Effector memory CD8-positive, alpha-beta T cell (primary cell): Measurements from ENCODE around the gene SDK1.
"Not testable (repeated sequence)": the region's sequence is repeated elsewhere in the genome, so short reads cannot be mapped to it uniquely, and the experiment has no call there.

ENCODE experiments used
- ATAC-seq: fragments of 150-1000 bp; cut with Tn5 transposase; replicated peaks from 2 replicates; pipeline ENCODE4 v1.10.0; 2021; ENCODE audit warnings: mild to moderate bottlenecking, moderate library complexity
- DNase-seq, 3 experiments: peaks; one replicate each; pipeline ENCODE4 v3.0.0; 2021
- H3K27ac Mint-ChIP-seq, 2 donors: one replicate each; pipeline ENCODE4 v1.8.0; 2022; ENCODE audit warnings: mild to moderate bottlenecking in 2 of 2, mixed read lengths in 2 of 2, moderate library complexity in 2 of 2
- H3K27me3 Mint-ChIP-seq, 2 donors: one replicate each; pipeline ENCODE4 v1.8.0; 2022; ENCODE audit warnings: mixed read lengths in 2 of 2
- H3K36me3 Mint-ChIP-seq: one replicate; pipeline ENCODE4 v1.8.0; 2022; ENCODE audit warnings: mild to moderate bottlenecking, moderate library complexity, mixed read lengths; ENCODE audit not compliant: insufficient read depth
- H3K4me1 Mint-ChIP-seq, 2 donors: one replicate each; pipeline ENCODE4 v1.8.0; 2022; ENCODE audit warnings: low read depth in 2 of 2, mixed read lengths in 2 of 2
- H3K4me3 Mint-ChIP-seq, 2 donors: one replicate each; pipeline ENCODE4 v1.8.0; 2022; ENCODE audit warnings: mild to moderate bottlenecking in 2 of 2, mixed read lengths in 2 of 2, moderate library complexity in 2 of 2
- H3K9me3 Mint-ChIP-seq, 2 donors: one replicate each; pipeline ENCODE4 v1.8.0; 2022; ENCODE audit warnings: mixed read lengths in 2 of 2

Gene SDK1

DNA sequence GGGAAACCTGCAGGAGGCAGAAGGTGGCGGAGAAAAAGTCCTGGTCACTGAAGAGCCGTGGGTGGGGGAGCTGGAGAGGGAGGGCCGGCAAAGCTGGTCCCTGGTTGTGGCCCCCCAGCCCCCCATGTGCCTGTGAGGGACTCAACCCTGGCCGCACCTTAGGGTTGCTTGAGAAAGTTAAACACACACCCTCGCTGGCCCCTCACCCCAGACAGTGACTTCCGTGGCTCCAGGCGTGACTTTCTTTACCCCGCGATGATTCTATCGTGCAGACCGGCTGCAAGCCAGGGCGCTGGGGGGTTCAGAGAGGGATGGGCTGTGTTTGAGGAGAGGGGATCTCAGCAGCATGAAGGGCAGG, 933.4 kb downstream of the SDK1 start:
- Mint-ChIP-seq H3K9me3 (no peaks in the 10 kb centered on the region), H3K27ac (no peak overlapping the region), H3K4me1 (no peaks in the 10 kb centered on the region), H3K4me3 (no peak overlapping the region), H3K36me3 (no peaks in the 10 kb centered on the region), H3K27me3 (peaks cover 7 to 9% of the 10 kb centered on the region in 2 donors)
- DNase-seq = no peak
- ATAC-seq = no peak

DNA sequence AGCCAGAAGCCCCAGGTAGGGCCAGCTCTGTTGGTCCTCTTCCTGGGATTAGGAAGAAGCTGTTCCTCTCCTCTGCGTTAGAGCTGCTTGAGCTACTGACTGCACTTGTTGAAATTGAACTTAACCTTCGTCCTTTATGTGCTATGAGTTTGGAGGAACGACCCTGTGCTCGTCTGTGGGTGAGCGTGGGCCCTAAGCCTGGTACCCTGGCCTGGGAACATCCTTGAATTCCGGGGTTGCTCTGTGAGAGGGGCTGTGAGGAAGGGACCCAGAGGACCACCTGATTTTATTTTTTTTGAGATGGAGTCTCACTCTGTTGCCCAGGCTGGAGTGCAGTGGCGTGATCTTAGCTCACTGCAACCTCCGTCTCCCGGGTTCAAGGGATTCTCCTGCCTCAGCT, 933.8 kb downstream of the SDK1 start:
- Mint-ChIP-seq H3K9me3 (no peaks in the 10 kb centered on the region), H3K27me3 (peaks cover 8 to 9% of the 10 kb centered on the region in 2 donors), H3K4me3 (no peak overlapping the region), H3K36me3 (no peaks in the 10 kb centered on the region), H3K4me1 (no peaks in the 10 kb centered on the region), H3K27ac (no peak overlapping the region)
- ATAC-seq = no peak
- DNase-seq = no peak

DNA sequence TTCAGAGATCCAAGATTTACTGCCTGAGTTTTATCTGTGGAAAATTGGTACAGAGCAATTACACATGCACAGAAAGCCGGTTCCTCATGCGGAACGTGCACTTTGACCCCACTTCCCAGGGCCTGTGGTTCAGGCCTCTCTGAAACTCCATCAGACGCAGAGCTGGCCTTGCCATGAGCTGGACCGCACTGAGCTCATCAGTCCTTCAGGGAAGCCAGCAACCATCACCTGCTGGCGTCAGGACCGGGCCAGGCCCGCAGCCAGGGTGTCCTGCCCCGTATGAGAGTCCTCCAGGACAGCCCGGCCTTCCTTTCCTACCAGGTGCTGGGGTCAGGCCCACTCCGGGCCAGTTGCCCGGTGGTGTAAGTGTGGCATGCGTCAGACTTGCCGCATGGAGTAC, 934.5 kb downstream of the SDK1 start:
- H3K36me3 Mint-ChIP-seq = no peaks in the 10 kb centered on the region
- H3K27me3 Mint-ChIP-seq = peaks cover 9 to 15% of the 10 kb centered on the region in 2 donors
- no peak overlapping the region for H3K4me3 Mint-ChIP-seq
- no peak overlapping the region for H3K27ac Mint-ChIP-seq
- no peak for ATAC-seq
- no peaks in the 10 kb centered on the region for H3K9me3 Mint-ChIP-seq
- DNase-seq = no peak
- H3K4me1 Mint-ChIP-seq = peaks cover 0 to 2% of the 10 kb centered on the region in 2 donors

GRCh38 chr7:4236389-4236788, 935.3 kb downstream of the SDK1 start:
- peaks cover 9 to 17% of the 10 kb centered on the region in 2 donors for H3K27me3 Mint-ChIP-seq
- no peaks in the 10 kb centered on the region for H3K9me3 Mint-ChIP-seq
- H3K4me3 Mint-ChIP-seq = no peak overlapping the region
- ATAC-seq (no peak), DNase-seq (no peak)
- peaks cover 0 to 4% of the 10 kb centered on the region in 2 donors for H3K4me1 Mint-ChIP-seq
- H3K36me3 Mint-ChIP-seq = no peaks in the 10 kb centered on the region
- no peak overlapping the region for H3K27ac Mint-ChIP-seq

DNA sequence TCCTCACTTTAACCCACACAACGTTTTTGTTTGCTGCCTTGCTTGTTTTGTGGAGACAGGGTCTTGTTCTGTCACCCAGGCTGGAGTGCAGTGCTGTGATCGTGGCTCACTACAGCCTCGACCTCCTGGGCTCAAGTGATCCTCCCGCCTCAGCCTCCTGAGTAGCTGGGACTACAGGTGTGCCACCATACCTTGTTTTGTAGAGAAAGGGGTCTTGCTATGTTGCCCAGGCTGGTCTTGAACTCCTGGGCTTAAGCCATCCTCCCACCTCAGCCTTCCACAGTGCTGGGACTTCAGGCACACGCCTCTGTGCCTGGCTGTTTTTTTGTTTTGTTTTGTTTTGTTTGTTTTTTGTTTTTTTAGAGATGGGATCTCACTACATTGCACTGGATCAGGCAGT, 935.8 kb downstream of the SDK1 start:
- not testable (repeated sequence) for H3K4me3 Mint-ChIP-seq, DNase-seq, H3K36me3 Mint-ChIP-seq, H3K4me1 Mint-ChIP-seq, H3K9me3 Mint-ChIP-seq, ATAC-seq, H3K27ac Mint-ChIP-seq
- peaks cover 9 to 17% of the 10 kb centered on the region in 2 donors for H3K27me3 Mint-ChIP-seq

DNA sequence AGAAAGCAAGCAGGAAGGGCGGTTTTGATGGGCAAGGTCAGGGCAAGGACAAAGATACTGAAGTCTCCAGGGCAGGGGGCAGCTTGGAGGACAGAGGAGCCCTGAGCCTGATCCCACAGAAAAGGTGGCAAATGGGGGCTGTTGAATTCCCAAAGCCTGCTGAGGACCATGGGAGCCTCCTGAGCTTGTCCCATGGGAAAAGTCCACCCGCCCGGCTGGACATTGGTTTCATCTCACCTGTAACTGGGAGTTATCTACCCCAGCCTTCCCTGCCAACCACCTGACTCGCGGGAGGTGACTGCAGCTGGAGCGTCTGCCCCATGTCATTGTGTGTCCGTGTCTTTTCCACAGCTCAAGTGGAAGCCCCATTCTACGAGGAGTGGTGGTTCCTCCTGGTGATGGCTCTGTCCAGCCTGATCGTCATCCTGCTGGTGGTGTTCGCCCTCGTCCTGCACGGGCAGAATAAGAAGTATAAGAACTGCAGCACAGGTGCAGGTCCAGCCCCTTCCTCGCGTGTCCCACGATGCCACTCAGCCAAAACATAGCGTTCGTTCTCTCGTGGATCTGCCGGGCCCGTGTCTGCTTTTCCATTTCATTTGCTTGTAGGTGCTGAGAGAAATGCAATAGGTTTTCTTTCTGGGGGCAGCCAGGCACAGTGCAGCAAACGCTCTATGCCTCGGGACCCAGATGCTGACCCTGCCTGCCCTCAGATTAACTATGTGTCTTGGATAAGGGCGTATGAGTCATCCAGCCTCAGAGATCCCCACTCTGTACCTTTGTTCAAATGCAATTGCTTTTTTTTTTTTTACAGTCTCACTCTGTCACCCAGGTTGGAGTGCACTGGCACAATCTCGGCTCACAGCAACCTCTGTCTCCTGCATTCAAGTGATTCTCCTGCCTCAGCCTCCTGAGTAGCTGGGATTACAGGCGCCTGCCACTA, 936.5 kb downstream of the SDK1 start:
- Mint-ChIP-seq H3K36me3 (no peaks in the 10 kb centered on the region), H3K4me3 (no peak overlapping the region), H3K27me3 (peaks cover 9 to 17% of the 10 kb centered on the region in 2 donors), H3K4me1 (peaks cover 0 to 4% of the 10 kb centered on the region in 2 donors), H3K27ac (no peak overlapping the region), H3K9me3 (no peaks in the 10 kb centered on the region)
- ATAC-seq (no peak), DNase-seq (no peak)

DNA sequence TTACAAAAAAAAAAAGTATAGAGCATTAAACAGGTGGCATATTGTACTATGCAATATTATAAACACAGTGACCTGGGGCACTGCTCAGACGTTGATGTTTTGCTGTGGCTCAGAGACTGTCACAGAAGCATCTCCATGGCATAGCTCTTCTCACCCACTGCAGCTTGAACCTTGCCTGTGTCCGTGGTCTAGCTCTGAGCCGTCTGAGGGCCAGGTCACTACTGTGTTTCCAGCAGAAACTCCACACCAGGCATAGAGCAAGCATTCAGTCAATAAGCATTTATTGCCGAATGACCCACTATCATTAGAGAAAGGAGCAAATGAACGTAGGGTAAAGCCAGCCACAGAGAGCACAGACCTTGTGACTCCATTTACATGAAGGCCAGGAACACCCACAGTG, 937.8 kb downstream of the SDK1 start:
- DNase-seq = no peak
- H3K4me1 Mint-ChIP-seq = peaks cover 0 to 4% of the 10 kb centered on the region in 2 donors

DNA sequence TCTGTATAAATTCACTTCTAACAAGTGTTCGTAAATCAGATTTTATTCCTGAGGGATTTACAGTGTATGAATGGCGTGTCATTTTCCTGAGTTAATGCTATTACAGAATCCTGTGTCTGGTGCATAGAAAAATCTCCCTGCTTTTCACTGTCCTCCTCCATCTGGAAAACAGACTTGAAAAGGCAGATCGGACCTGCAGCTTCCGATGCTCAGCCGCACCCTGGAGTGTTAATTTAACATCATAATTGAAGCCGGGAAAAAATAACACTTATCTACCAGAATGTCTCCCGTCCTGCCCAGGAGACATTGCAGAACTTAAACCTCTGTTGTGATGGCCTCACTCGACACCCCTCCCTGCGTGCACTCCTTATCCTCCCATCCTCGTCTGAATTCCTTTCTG, 939.0 kb downstream of the SDK1 start:
- Mint-ChIP-seq H3K4me1 (peaks cover 0 to 4% of the 10 kb centered on the region in 2 donors), H3K9me3 (no peaks in the 10 kb centered on the region), H3K27ac (no peak overlapping the region), H3K36me3 (no peaks in the 10 kb centered on the region), H3K27me3 (peaks cover 9 to 17% of the 10 kb centered on the region in 2 donors), H3K4me3 (no peak overlapping the region)
- ATAC-seq (no peak), DNase-seq (no peak)

More for the DNA sequence above, 937.8 kb downstream of the SDK1 start:
- Mint-ChIP-seq H3K27ac (no peak overlapping the region), H3K4me3 (no peak overlapping the region), H3K27me3 (peaks cover 9 to 17% of the 10 kb centered on the region in 2 donors), H3K36me3 (no peaks in the 10 kb centered on the region), H3K9me3 (no peaks in the 10 kb centered on the region)
- no peak for ATAC-seq

DNA sequence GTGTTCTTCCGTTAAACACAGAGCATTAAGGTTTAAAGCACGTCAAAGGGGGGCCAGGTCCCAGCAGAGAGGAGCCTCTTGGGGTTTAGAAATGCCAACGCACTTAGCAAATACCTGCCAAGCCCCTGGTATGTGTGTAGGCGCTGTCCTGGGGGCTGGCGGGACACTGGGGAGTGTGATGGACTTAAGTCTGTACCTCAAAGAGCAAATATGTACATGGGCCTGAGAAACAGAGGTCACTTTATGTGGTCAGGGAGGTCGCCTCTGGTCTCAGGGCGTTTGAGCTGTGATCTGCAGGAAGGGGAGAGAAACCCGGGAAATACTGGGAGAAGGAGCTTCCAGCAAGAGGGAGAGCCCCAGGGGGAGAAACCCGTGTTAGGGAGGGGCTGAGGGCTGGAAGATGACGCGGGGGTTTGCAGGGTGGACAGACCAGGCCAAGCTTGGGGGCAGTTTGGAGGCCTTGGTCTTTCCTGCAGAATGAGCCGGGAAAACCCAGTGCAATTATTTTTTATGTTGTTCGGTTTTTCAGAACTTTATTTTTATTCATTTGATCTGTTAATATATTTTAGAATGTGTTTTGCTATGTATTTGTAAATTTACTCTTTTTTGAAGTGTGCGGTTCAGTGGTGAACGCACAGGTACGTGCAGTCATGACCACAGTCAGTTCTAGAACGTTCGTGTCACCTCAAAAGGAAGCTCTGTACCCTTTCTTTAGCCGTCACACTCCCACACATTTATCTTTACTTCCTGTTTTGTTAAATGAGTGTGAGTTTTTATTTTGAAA, 939.7 kb downstream of the SDK1 start:
- peaks cover 9 to 17% of the 10 kb centered on the region in 2 donors for H3K27me3 Mint-ChIP-seq
- H3K27ac Mint-ChIP-seq = no peak overlapping the region
- no peaks in the 10 kb centered on the region for H3K9me3 Mint-ChIP-seq
- DNase-seq = no peak
- H3K4me3 Mint-ChIP-seq = no peak overlapping the region
- peaks cover 0 to 4% of the 10 kb centered on the region in 2 donors for H3K4me1 Mint-ChIP-seq
- H3K36me3 Mint-ChIP-seq = no peaks in the 10 kb centered on the region
- no peak for ATAC-seq

DNA sequence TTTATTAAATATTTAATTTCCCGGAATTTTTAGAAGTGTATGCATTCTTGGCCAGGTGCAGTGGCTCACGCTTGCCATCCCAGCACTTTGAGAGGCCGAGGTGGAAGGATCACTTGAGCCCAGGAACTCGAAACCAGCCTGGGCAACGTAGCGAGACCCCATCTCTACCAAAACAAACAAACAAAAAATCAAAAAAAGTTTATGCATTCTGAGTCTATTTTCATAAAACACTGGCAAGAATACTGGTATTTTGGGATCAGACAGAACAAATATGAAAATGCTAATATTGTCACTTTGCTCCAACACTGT, 940.2 kb downstream of the SDK1 start:
- peaks cover 5 to 17% of the 10 kb centered on the region in 2 donors for H3K27me3 Mint-ChIP-seq
- H3K27ac Mint-ChIP-seq = no peak overlapping the region
- H3K4me3 Mint-ChIP-seq = no peak overlapping the region
- no peak for DNase-seq
- ATAC-seq = no peak
- peaks cover 0 to 4% of the 10 kb centered on the region in 2 donors for H3K4me1 Mint-ChIP-seq
- no peaks in the 10 kb centered on the region for H3K36me3 Mint-ChIP-seq
- no peaks in the 10 kb centered on the region for H3K9me3 Mint-ChIP-seq

DNA sequence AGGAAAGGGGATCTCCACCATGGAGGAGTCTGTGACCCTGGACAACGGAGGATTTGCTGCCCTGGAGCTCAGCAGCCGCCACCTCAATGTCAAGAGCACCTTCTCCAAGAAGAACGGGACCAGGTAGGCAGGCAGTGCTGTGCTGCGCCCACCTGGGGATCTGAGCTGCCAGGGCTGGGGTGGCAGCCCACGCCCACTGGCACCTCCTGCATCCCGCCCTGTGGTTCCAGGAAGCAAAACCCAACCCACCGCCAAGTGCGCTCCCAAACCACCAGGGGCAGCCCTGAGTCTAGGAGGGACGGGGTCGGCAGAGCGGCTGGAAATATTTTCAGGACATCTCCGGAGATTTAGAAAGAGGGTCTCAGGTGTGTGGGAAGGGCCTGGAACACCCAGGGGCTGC, 940.7 kb downstream of the SDK1 start:
- ATAC-seq (no peak), DNase-seq (no peak)
- no peaks in the 10 kb centered on the region for H3K9me3 Mint-ChIP-seq
- H3K4me3 Mint-ChIP-seq = no peak overlapping the region
- no peaks in the 10 kb centered on the region for H3K36me3 Mint-ChIP-seq
- H3K27ac Mint-ChIP-seq = no peak overlapping the region
- H3K27me3 Mint-ChIP-seq = peaks cover 0 to 17% of the 10 kb centered on the region in 2 donors
- peaks cover 0 to 4% of the 10 kb centered on the region in 2 donors for H3K4me1 Mint-ChIP-seq

DNA sequence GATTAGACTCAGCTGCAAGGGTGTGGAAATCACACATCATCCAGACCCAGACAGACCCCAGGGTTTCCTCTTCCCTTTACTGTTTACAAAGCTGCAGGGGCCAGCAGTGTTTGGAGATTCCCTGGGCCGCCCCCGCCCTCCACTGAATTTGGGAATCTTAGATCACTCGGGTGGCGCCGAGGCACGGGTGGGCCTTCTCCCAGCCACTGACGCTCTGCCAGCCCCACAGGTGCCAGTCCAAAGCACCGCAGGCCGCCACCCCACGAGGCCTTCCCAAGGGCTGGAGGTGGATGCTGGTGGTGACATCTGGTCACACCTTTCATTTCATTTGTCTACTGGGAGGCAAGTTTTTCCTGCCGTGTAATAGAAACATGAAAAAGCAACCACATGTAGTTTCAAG, 941.7 kb downstream of the SDK1 start:
- DNase-seq = no peak
- peaks cover 0 to 17% of the 10 kb centered on the region in 2 donors for H3K27me3 Mint-ChIP-seq
- no peak overlapping the region for H3K27ac Mint-ChIP-seq
- no peak overlapping the region for H3K4me3 Mint-ChIP-seq
- H3K4me1 Mint-ChIP-seq = peaks cover 0 to 4% of the 10 kb centered on the region in 2 donors
- no peak for ATAC-seq
- H3K9me3 Mint-ChIP-seq = peaks cover 0 to under 1% of the 10 kb centered on the region in 2 donors
- no peaks in the 10 kb centered on the region for H3K36me3 Mint-ChIP-seq

DNA sequence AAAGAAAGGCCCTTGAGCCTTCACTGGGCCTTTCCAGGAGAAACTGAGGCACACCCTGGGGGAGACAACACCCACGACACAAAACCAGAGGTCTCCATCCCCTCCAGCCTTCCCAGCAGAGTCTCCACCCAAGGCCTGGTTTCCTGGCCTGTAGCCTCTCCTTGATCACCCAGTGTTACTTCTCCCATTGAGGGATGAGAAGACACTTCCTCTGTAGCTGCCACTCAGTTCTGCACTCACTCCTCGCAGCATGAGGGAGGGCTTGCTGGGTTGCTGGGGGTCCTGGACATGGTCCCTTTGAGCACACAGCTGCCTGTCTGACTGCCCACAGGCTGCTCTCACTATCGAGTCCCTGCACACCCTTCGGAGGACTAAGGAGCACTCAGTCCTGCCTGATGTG, 943.0 kb downstream of the SDK1 start:
- peaks cover 0 to 4% of the 10 kb centered on the region in 2 donors for H3K4me1 Mint-ChIP-seq
- no peaks in the 10 kb centered on the region for H3K36me3 Mint-ChIP-seq
- DNase-seq = no peak
- no peak overlapping the region for H3K4me3 Mint-ChIP-seq
- ATAC-seq = no peak
- peaks cover 7 to 10% of the 10 kb centered on the region in 2 donors for H3K9me3 Mint-ChIP-seq
- no peak overlapping the region for H3K27ac Mint-ChIP-seq
- H3K27me3 Mint-ChIP-seq = peaks cover 0 to 12% of the 10 kb centered on the region in 2 donors

DNA sequence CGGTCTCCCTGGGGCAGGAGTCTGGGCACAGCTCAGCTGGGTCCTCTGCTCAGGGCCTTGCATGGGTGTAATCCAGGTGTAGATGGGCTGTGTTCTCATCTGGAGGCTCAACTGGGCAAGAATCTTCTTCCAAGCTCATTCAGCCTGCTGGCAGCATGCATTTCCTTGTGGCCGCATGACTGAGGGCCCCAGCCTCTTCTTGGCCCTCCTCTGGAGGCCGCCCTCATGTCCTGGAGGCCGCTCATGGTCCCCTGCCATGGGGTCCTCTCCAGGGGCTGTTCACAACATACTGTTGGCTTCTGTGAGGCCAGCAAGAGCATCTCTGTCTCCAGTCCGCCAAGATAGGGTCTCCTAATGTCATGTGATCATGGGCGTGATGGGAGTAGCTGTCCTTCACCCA, 943.6 kb downstream of the SDK1 start:
- Mint-ChIP-seq H3K4me1 (peaks cover 0 to 4% of the 10 kb centered on the region in 2 donors), H3K9me3 (peaks cover 7 to 10% of the 10 kb centered on the region in 2 donors), H3K27me3 (peaks cover 0 to 9% of the 10 kb centered on the region in 2 donors), H3K36me3 (no peaks in the 10 kb centered on the region), H3K27ac (no peak overlapping the region), H3K4me3 (no peak overlapping the region)
- ATAC-seq (no peak), DNase-seq (no peak)
